CD14-positive monocyte (primary cell): ENCODE results near the gene SH2D4B. TPM values are rescaled to one million over a fixed set of nuclear protein-coding genes. Genes with fewer than 3 reads are reported as not detected.

Source experiments
- DNase-seq, 3 donors: peaks; one replicate each; pipeline ENCODE4 v3.0.0-alpha.2; 2011 to 2022
- H2AFZ ChIP-seq: 2 replicates; pipeline ENCODE4 v1.6.0; 2012; ENCODE audit warnings: mild to moderate bottlenecking, low read depth, low read length, inconsistent platforms; ENCODE audit not compliant: insufficient read depth, poor library complexity, severe bottlenecking
- H3K27ac ChIP-seq, 2 donors: 1 replicate in 1 of 2; 2 replicates in 1 of 2; pipeline ENCODE4 v1.5.1; 2012 to 2013; ENCODE audit warnings: low read length in 2 of 2, control low read depth in 1 of 2, inconsistent platforms in 1 of 2, low read depth in 1 of 2, mild to moderate bottlenecking in 1 of 2
- H3K27me3 ChIP-seq, 2 donors: one replicate each; pipeline versions ENCODE4 v1.6.0 to v1.6.1; 2011 to 2013; ENCODE audit warnings: low read length in 2 of 2; ENCODE audit not compliant: control insufficient read depth in 2 of 2, insufficient read depth in 2 of 2
- H3K36me3 ChIP-seq, 2 donors: replicated peaks in 1 of 2; 1 replicate in 1 of 2; 2 replicates in 1 of 2; pipeline versions ENCODE4 v1.5.1 to v1.6.1; 2012 to 2013; ENCODE audit warnings: low read length in 2 of 2, control low read depth in 1 of 2, inconsistent platforms in 1 of 2, mild to moderate bottlenecking in 1 of 2; ENCODE audit not compliant: insufficient read depth in 2 of 2, control insufficient read depth in 1 of 2
- H3K4me1 ChIP-seq, 2 donors: 1 replicate in 1 of 2; 2 replicates in 1 of 2; pipeline versions ENCODE4 v1.5.1 to v1.6.1; 2012 to 2013; ENCODE audit warnings: low read length in 2 of 2, control low read depth in 1 of 2, inconsistent platforms in 1 of 2, mild to moderate bottlenecking in 1 of 2, moderate library complexity in 1 of 2; ENCODE audit not compliant: insufficient read depth in 2 of 2, control insufficient read depth in 1 of 2
- H3K4me2 ChIP-seq: replicated peaks from 2 replicates; pipeline ENCODE3; 2012; ENCODE audit warnings: low read length, moderate library complexity, mild to moderate bottlenecking; ENCODE audit not compliant: poor library complexity, severe bottlenecking; ENCODE audit errors: extremely low read depth
- H3K4me3 ChIP-seq, 3 experiments: fragments of 200-600 bp in 1 of 3; sonication (generic) in 1 of 3; replicated peaks in 1 of 3; 1 replicate in 2 of 3; 2 replicates in 1 of 3; pipeline ENCODE4 v1.5.1; 2011 to 2013; ENCODE audit warnings: low read length in 3 of 3, mild to moderate bottlenecking in 3 of 3, control low read depth in 2 of 3, low read depth in 2 of 3, inconsistent platforms in 1 of 3, moderate library complexity in 1 of 3
- H3K79me2 ChIP-seq: 2 replicates; pipeline ENCODE4 v1.6.0; 2012; ENCODE audit warnings: mild to moderate bottlenecking, control low read depth, inconsistent platforms, low read length, moderate library complexity; ENCODE audit not compliant: insufficient read depth
- H3K9ac ChIP-seq: 2 replicates; pipeline ENCODE4 v1.6.0; 2017; ENCODE audit warnings: low read length, mild to moderate bottlenecking; ENCODE audit not compliant: insufficient read depth, poor library complexity, severe bottlenecking
- H3K9me3 ChIP-seq, 2 donors: replicated peaks in 1 of 2; 1 replicate in 1 of 2; 2 replicates in 1 of 2; pipeline versions ENCODE4 v1.5.1 to v1.6.1; 2012 to 2013; ENCODE audit warnings: low read length in 2 of 2, control low read depth in 1 of 2; ENCODE audit not compliant: control insufficient read depth in 1 of 2, insufficient read depth in 1 of 2
- H4K20me1 ChIP-seq: 2 replicates; pipeline ENCODE4 v1.6.0; 2012; ENCODE audit warnings: mild to moderate bottlenecking, low read length, control low read depth, moderate library complexity; ENCODE audit not compliant: insufficient read depth
- H3K27ac Mint-ChIP-seq, 7 donors: one replicate each; pipeline ENCODE4 v1.8.0; 2020; ENCODE audit warnings: mild to moderate bottlenecking in 7 of 7, mixed read lengths in 7 of 7, moderate library complexity in 6 of 7, inconsistent platforms in 2 of 7
- H3K27me3 Mint-ChIP-seq, 3 donors: one replicate each; pipeline ENCODE4 v1.8.0; 2021 to 2022; ENCODE audit warnings: low read depth in 3 of 3, mild to moderate bottlenecking in 3 of 3, mixed read lengths in 3 of 3, moderate library complexity in 3 of 3, inconsistent platforms in 1 of 3
- H3K36me3 Mint-ChIP-seq, 2 donors: one replicate each; pipeline ENCODE4 v1.8.0; 2020; ENCODE audit warnings: mixed read lengths in 2 of 2, inconsistent platforms in 1 of 2, mild to moderate bottlenecking in 1 of 2
- H3K4me1 Mint-ChIP-seq: one replicate; pipeline ENCODE4 v1.8.0; 2020; ENCODE audit warnings: mild to moderate bottlenecking, mixed read lengths
- H3K4me3 Mint-ChIP-seq, 2 donors: one replicate each; pipeline ENCODE4 v1.8.0; 2020; ENCODE audit warnings: mild to moderate bottlenecking in 2 of 2, mixed read lengths in 2 of 2, moderate library complexity in 1 of 2
- H3K9me3 Mint-ChIP-seq, 7 donors: one replicate each; pipeline ENCODE4 v1.8.0; 2020 to 2022; ENCODE audit warnings: mixed read lengths in 7 of 7, mild to moderate bottlenecking in 6 of 7, moderate library complexity in 6 of 7, inconsistent platforms in 2 of 7
- WGBS: methylation state at CpG from one replicate; pipeline ENCODE4 v1.1.5; 2013; ENCODE audit warnings: missing lambda C conversion rate; ENCODE audit not compliant: insufficient coverage; 5-methylcytosine and 5-hydroxymethylcytosine counted together
- intact Hi-C, 2 donors: fragments of 100-400 bp; cut with micrococcal nuclease; formaldehyde crosslinking; loops; one replicate each; pipeline versions ENCODE4 v1.15.0 to v1.15.1; 2023
- polyA plus RNA-seq, 3 donors: library from polyadenylated mRNA; depleted of rRNA in 1 of 3; unstranded in 2 of 3; stranded (reverse) in 1 of 3; fragments of 300-500 nt in 2 of 3; fragments of >200 nt in 1 of 3; fragmentation: Illumina TruSeq in 2 of 3; gene quantifications; 1 replicate in 2 of 3; 2 replicates in 1 of 3; pipeline ENCODE4 v1.2.3, GENCODE V29; 2012 to 2021
- TF ChIP-seq, protein P1 (sequence below): fragments of 200-600 bp; IDR thresholded peaks from one replicate; pipeline ENCODE4 v1.8.0; 2022; ENCODE audit warnings: antibody characterized with exemption, mild to moderate bottlenecking

The SH2D4B gene
- polyA plus RNA-seq, 3 donors, result 0.01 TPM; not detected in 2

DNA sequence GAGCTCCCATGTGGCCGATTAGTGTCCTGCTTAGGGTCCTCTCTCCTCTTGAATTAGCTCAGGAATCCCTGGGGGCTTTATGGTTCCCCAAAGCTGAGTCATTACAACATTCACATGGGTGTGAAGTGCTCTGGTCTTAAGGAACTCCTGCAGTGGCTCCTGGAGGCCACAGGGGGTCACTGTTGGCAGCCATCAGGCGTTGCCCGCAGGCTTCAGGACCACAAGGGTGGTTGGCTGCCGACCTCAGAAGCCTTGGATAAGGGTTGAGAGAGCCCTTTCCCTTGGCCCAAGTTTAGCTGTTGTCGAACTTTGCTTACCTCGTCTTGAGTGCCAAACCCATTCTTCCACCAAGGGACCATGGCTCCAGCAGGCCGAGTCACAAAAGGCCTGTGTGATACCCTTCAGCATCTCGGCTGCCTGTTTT is 61.7 kb downstream of the SH2D4B start:
- TF ChIP-seq, protein P1, sequence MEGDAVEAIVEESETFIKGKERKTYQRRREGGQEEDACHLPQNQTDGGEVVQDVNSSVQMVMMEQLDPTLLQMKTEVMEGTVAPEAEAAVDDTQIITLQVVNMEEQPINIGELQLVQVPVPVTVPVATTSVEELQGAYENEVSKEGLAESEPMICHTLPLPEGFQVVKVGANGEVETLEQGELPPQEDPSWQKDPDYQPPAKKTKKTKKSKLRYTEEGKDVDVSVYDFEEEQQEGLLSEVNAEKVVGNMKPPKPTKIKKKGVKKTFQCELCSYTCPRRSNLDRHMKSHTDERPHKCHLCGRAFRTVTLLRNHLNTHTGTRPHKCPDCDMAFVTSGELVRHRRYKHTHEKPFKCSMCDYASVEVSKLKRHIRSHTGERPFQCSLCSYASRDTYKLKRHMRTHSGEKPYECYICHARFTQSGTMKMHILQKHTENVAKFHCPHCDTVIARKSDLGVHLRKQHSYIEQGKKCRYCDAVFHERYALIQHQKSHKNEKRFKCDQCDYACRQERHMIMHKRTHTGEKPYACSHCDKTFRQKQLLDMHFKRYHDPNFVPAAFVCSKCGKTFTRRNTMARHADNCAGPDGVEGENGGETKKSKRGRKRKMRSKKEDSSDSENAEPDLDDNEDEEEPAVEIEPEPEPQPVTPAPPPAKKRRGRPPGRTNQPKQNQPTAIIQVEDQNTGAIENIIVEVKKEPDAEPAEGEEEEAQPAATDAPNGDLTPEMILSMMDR, result peak; percentile 93
- Mint-ChIP-seq H3K4me3 (no peak overlapping the region), H3K27me3 (peaks cover 0 to 2% (median 0%) of the 10 kb centered on the region in 3 donors), H3K9me3 (peaks cover 0 to 6% (median 0%) of the 10 kb centered on the region in 7 donors), H3K4me1 (peaks cover 37% of the 10 kb centered on the region), H3K27ac (peak overlapping the region in 4 of 7 donors; percentile 40 to 79 (median 69)), H3K36me3 (no peaks in the 10 kb centered on the region)
- no peaks in the 10 kb centered on the region for H3K79me2 ChIP-seq
- H3K4me1 ChIP-seq, result peaks cover 34 to 36% of the 10 kb centered on the region in 2 donors
- no peak overlapping the region for H3K4me2 ChIP-seq
- H3K27ac ChIP-seq, result peak overlapping the region in 1 of 2 donors; percentile 79
- peak; percentile 50 to 77 (median 68) for DNase-seq
- WGBS, result 49% methylated on average over 5 of the region's 8 CpGs
- peak overlapping the region; percentile 11 for H2AFZ ChIP-seq
- no peak overlapping the region for H3K9ac ChIP-seq
- intact Hi-C loops, result no loop called here
- no peak overlapping the region for H3K4me3 ChIP-seq
- no peaks in the 10 kb centered on the region for H4K20me1 ChIP-seq
- H3K27me3 ChIP-seq, result no peaks in the 10 kb centered on the region
- no peaks in the 10 kb centered on the region for H3K36me3 ChIP-seq
- H3K9me3 ChIP-seq, result no peaks in the 10 kb centered on the region

DNA sequence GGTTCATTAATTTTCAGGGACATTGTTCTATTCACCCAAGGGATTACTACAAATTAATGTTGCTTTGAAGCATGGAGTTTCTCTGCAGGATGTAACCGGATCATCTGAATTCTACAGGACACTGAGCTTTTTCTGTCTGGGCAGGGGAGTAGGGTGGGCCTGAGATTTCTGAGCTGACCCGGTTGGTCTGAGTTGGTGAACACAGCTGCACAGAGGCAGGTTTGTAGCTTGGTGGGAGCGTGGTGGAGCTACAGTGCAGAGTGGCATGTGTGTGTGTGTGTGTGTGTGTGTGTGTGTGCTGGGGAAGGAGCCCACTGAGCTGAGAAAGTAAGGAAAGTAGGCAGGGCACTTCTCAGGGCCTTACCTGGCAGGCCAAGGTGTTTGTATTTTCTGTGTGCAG is 62.6 kb downstream of the SH2D4B start:
- Histone ChIP-seq H3K27ac (no peak overlapping the region), H3K4me1 (peaks cover 34 to 36% of the 10 kb centered on the region in 2 donors), H3K4me2 (no peak overlapping the region), H3K79me2 (no peaks in the 10 kb centered on the region), H2AFZ (no peak overlapping the region), H4K20me1 (no peaks in the 10 kb centered on the region), H3K27me3 (no peaks in the 10 kb centered on the region), H3K9me3 (no peaks in the 10 kb centered on the region), H3K9ac (no peak overlapping the region), H3K4me3 (no peak overlapping the region), H3K36me3 (no peaks in the 10 kb centered on the region)
- WGBS, result 100% methylated on average over 2 of the region's 3 CpGs
- Mint-ChIP-seq H3K4me3 (no peak overlapping the region), H3K4me1 (peaks cover 37% of the 10 kb centered on the region), H3K27me3 (peaks cover 0 to 2% (median 1%) of the 10 kb centered on the region in 3 donors), H3K36me3 (no peaks in the 10 kb centered on the region), H3K27ac (peak overlapping the region in 1 of 7 donors; percentile 32), H3K9me3 (peaks cover 0 to 6% (median 0%) of the 10 kb centered on the region in 7 donors)
- TF ChIP-seq, protein P1, result no peak
- no peak for DNase-seq
- intact Hi-C loops, result no loop called here
